T-helper 9 cell (primary cell): ENCODE measurements around the gene TMBIM1.

Source experiments
- DNase-seq: peaks from one replicate; pipeline ENCODE4 v3.0.0-alpha.2; 2020

Gene TMBIM1

GRCh38 chr2:218271487-218271797 is 20.9 kb downstream of the TMBIM1 start:
- no peak for DNase-seq

DNA sequence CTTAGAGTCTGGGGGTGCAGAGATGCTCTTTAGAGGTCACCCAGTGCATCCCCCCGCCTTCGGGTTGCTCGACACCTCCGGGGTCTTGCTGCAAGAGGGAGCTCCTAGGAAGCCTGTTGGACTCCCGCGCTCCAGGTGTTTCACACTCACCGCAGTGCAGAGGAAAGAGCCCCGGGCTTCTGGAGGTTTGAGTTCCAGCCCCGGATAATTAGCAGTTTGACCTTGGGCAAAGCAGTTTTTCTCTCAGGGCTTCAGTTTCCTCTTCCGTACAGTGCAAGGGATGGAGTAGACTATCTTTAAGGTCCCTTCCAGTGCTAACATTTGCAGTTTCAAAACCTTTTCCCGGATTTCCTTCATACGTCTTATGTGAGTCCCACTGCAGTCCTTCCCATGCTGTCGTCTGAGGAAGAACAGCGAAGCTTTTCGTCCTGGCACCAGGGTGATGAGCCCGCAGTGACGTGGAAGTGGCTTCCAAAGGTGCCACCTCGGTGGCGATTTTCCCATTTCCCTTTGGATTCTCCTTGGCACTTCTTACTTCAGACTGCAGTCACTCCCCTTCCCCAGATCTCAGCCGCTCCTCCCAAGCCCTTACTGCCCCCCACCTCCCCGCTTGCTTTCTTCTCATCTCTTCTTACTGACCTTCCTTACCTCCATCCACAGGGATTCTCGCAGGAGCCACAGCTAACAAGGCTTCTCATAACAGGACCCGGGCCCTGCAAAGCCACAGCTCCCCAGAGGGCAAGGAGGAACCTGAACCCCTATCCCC is 21.4 kb downstream of the TMBIM1 start:
- no peak for DNase-seq

GRCh38 chr2:218269900-218270720 is 22.2 kb downstream of the TMBIM1 start, which contains the start of the genes AAMP and PNKD:
Gene AAMP, minus strand, starts transcription at chr2:218270137. Its CDS starts 51 bp downstream, at chr2:218270086.
Gene PNKD, plus strand, starts transcription at chr2:218270519. Its CDS starts 17 bp downstream, at chr2:218270536.
- DNase-seq = peak; percentile 100

GRCh38 chr2:218267259-218267658 is 25.0 kb downstream of the TMBIM1 start:
- no peak for DNase-seq

GRCh38 chr2:218266316-218266979 is 25.9 kb downstream of the TMBIM1 start:
- no peak for DNase-seq

- no peak for DNase-seq
Measured at GRCh38 chr2:218265626-218266025, 26.7 kb downstream of the TMBIM1 start.

- DNase-seq = no peak
Measured at GRCh38 chr2:218264773-218265561, 27.3 kb downstream of the TMBIM1 start.

- DNase-seq = no peak
Measured at GRCh38 chr2:218263817-218264641, 28.3 kb downstream of the TMBIM1 start.

DNA sequence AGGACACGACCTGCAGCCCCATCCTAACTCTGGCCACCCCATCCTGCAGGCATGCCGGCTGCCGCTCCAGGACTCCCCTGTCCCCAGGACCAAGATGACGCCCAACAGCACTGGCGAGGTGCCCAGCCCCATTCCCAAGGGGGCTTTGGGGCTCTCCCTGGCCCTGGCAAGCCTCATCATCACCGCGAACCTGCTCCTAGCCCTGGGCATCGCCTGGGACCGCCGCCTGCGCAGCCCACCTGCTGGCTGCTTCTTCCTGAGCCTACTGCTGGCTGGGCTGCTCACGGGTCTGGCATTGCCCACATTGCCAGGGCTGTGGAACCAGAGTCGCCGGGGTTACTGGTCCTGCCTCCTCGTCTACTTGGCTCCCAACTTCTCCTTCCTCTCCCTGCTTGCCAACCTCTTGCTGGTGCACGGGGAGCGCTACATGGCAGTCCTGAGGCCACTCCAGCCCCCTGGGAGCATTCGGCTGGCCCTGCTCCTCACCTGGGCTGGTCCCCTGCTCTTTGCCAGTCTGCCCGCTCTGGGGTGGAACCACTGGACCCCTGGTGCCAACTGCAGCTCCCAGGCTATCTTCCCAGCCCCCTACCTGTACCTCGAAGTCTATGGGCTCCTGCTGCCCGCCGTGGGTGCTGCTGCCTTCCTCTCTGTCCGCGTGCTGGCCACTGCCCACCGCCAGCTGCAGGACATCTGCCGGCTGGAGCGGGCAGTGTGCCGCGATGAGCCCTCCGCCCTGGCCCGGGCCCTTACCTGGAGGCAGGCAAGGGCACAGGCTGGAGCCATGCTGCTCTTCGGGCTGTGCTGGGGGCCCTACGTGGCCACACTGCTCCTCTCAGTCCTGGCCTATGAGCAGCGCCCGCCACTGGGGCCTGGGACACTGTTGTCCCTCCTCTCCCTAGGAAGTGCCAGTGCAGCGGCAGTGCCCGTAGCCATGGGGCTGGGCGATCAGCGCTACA is 29.4 kb downstream of the TMBIM1 start:
- DNase-seq = no peak

DNA sequence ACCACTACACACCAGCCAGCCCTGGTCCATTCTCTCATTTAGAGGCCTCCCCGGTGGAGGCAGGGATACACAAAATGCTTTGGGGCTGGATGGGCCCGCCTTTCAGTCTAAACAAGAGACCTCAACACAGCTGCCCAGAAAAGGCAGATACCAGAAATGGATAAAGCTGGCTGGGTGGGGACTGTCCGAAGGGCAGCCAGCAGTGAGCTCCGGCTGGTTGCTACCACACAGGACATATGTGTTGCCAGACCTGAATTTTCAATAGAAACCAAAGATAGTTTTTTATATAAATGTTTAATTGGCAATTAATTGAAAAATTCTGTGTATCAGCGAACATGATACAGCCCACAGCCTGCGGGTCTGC is 30.1 kb downstream of the TMBIM1 start:
- DNase-seq = no peak

DNA sequence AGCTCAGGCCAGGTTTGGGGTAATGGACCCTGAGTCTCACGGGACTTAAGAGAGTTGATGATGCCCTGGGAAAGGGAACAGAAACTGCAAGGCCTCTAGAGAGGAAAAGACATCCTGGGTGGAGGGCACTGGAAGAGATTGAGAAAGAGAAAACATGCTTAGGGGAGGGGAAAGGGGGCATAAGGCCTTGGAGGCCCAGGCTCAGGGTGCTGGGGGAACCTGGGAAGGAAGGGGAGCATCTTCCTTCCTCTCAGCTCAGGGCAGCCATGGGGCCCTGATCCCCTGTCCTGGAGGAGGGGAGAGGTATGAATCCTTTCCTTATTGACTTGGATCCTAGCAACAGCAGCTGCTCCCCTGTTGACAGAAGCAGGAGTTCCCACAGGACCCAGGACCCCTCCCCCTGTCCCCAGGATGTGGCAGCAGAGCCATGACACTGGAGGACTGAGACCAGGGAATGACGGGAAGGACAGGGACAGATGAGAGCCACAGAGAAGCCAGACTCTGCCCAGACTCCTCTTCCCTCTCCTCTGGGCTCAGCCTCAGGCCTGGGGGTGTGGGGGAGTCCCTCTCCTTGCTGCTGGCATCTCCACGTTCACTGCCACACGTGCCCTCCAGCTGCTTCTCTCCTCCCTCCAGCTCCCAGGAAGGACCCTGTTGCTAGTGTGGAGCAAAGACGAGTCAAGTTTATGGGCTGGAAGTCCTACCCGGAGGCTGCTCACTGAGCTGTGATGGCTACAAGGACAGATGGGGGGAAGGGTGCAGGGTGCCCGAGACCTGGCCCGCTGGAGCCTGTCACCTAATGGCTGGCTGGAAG is 30.7 kb downstream of the TMBIM1 start:
- DNase-seq = no peak

GRCh38 chr2:218260742-218261422 is 31.4 kb downstream of the TMBIM1 start, which contains the start of gene GPBAR1:
Gene GPBAR1, plus strand, starts transcription at chr2:218261015. Its CDS starts 1,710 bp downstream, at chr2:218262725.
- DNase-seq = no peak

- no peak for DNase-seq
Measured at GRCh38 chr2:218260166-218260565, 32.1 kb downstream of the TMBIM1 start.

DNA sequence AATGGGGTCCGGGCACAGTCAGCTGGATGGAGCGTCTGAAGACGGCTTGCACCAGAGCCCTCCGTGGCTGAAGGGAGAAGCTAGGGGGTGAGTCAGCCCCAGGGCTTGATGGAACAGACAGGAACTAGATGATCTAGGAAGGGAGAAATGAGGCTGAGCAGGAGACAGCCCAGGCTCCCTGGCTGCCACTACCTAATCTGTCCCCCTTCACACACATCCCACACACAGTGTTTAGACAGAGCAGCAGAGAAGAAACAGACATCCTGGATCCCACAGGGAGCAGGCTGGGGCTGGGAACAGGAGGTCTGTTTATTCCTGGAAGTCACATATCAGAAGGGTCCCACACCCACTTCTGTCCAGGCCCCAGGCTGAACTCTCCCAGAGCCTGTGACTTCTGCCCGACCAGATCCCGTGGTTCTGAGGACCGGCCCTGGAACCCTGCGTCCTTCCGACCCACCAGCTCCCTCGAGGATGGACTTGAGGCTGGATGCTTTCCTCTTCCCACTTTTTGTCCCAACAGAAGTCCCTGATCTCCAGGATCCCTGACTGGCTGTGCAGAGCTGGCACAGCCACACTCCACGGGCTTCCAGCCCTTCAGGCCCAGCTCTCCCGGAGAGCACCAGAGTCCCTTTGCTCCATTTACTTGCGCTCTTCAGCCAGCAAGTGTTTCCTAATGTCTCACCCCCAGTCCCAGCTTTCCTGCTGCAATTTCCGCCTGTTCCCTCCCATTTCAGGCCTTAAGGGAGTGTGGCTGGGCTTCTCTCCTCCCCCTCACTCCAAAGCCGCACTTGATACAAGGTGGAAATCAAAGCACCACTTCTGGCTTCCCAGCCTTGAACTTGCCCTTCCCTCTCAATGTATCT is 33.0 kb downstream of the TMBIM1 start:
- DNase-seq = no peak

DNA sequence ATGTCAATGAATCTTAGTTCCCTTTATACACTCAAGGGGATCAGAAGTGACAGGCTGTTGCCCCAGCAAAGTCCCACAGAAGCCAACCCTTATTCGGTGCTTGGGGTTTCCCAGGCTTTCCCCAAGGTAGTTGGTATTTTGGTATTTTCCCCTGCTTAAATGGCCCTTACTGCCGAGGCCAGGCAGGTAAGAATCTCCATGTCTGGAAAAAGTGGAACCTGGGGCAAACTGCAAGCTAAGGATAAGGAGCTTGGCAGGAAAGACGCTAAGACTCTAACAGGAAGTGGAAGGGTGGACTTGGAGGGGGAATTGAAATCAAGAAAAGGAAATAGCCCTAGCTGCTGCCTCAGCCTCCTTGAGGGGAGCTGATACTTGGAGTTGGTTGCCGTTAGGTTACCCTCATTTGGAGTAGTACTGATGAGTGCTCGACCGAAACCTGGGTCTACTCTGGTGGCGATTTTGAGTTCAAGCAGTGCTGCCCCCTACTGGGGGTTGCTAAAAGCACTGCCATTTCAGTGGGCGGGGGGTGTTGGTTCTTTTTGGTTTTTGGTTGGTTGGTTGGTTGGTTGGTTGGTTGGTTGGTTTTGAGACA is 34.8 kb downstream of the TMBIM1 start:
- peak; percentile 55 for DNase-seq

DNA sequence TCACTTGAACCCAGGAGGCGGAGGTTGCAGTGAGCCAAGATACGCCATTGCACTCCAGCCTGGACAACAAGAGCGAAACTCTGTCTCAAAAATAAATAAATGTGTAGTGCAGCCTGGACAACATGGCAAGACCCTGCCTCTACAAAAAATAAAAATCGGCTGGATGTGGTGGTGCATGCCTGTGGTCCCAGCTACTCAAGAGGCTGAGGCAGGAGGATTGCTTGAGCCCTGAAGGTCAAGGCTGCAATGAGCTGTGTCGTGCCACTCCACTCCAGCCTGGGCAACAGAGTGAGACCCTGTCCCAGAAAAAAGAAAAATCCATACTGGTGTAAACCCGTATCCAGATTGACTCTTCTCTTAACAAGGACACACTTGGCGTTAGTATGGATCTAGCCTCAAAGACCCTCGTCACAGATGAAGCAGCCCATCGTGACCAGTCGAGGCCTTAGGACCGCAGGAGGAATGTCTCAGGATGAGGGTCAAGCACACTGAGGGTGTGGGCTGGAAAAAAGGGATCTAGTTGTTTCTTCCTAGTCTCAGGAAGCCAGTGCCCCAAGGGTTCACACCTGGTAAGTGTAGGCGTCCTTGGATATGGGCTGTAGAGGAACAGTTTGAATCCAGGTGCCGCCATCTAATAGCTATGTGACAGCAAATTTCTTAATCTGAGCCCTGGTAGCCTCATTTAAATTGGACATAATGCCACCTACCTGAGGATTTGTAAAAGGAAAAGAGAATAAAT is 35.5 kb downstream of the TMBIM1 start:
- no peak for DNase-seq

- DNase-seq = no peak
Measured at GRCh38 chr2:218255446-218255845, 36.9 kb downstream of the TMBIM1 start.
